ENCODE results near the gene NDRG2.

DNA sequence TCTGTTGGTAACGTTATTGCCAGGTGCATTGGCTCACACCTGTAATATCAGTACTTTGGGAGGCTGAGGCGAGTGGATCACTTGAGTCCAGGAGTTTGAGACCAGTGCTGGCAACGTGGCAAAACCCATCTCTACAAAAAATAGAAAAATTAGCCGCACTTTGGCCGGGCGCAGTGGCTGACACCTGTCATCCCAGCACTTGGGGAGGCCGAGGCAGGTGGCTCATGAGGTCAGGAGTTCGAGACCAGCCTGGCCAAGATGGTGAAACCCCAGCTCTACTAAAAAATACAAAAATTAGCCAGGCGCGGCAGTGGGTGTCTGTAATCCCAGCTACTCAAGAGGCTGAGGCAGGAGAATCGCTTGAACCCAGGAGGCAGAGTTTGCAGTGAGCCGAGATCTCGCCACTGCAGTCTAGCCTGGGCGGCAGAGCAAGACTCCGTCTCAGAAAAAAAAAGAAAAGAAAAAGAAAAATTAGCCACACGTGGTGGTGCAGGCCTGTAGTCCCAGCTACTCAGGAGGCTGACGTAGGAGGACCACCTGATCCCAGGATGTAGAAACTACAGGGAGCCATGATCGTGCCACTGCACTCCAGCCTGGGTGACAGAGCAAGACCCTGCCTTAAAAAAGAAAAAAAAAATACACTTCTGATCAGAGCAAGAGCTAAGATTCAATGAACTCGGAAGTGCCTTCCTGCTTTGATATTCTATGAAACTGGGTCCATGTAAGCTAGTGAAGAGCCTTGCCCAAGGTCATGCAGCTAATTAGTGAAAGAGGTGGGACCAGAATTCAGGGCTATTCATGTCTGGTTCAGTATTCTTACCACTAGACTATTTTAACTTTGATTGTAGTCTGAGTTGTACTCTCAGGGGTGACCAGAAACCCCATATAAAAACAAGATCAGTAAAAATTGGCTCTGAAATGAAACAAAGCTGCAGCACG, 28.6 kb upstream of the NDRG2 start:
- TF ChIP-seq, protein P1, sequence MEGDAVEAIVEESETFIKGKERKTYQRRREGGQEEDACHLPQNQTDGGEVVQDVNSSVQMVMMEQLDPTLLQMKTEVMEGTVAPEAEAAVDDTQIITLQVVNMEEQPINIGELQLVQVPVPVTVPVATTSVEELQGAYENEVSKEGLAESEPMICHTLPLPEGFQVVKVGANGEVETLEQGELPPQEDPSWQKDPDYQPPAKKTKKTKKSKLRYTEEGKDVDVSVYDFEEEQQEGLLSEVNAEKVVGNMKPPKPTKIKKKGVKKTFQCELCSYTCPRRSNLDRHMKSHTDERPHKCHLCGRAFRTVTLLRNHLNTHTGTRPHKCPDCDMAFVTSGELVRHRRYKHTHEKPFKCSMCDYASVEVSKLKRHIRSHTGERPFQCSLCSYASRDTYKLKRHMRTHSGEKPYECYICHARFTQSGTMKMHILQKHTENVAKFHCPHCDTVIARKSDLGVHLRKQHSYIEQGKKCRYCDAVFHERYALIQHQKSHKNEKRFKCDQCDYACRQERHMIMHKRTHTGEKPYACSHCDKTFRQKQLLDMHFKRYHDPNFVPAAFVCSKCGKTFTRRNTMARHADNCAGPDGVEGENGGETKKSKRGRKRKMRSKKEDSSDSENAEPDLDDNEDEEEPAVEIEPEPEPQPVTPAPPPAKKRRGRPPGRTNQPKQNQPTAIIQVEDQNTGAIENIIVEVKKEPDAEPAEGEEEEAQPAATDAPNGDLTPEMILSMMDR (IDR thresholded peaks at IDR 0.05; ENCODE audit: low read depth, low read length): no peak
- TF ChIP-seq POLR2A (IDR thresholded peaks at IDR 0.05; ENCODE audit: extremely low read depth, insufficient read length): no peak
- TF ChIP-seq, protein P2, sequence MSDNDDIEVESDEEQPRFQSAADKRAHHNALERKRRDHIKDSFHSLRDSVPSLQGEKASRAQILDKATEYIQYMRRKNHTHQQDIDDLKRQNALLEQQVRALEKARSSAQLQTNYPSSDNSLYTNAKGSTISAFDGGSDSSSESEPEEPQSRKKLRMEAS (IDR thresholded peaks at IDR 0.05; ENCODE audit: low read depth, low read length): no peak
